ENCODE data around the gene RNF11.
"Not testable (repeated sequence)": the region's sequence is repeated elsewhere in the genome, so short reads cannot be mapped to it uniquely, and the experiment has no call there.

The RNF11 gene

GRCh38 chr1:51249445-51249844, 13.4 kb downstream of the RNF11 start:
- H4K20me1 ChIP-seq (ENCODE audit: low read depth, low read length): peaks cover 5% of the 10 kb centered on the region; the same call in 1 of the 2 replicates
- H3K79me2 ChIP-seq (ENCODE audit: insufficient read depth, low read length): no peaks in the 10 kb centered on the region
- no peak overlapping the region for H3K4me2 ChIP-seq (ENCODE audit: low read depth, low read length, poor library complexity, severe bottlenecking)
- no peaks in the 10 kb centered on the region for H3K27me3 ChIP-seq (ENCODE audit: low read length)
- H3K9me2 ChIP-seq (replicated peaks; ENCODE audit: insufficient read depth, low read length): no peaks in the 10 kb centered on the region
- H3K36me3 ChIP-seq (ENCODE audit: low read length): no peaks in the 10 kb centered on the region
- H3K9me3 ChIP-seq (ENCODE audit: insufficient read depth, low read length): no peaks in the 10 kb centered on the region
- H3K4me3 ChIP-seq (ENCODE audit: insufficient read depth, low read length, poor library complexity, severe bottlenecking): no peak overlapping the region
- H3K27ac ChIP-seq (ENCODE audit: low read depth, low read length): no peak overlapping the region
- H3K9ac ChIP-seq (ENCODE audit: low read length): no peak overlapping the region
- H2AFZ ChIP-seq (ENCODE audit: low read depth, low read length, severe bottlenecking): no peak overlapping the region
- no peaks in the 10 kb centered on the region for H3F3A ChIP-seq (ENCODE audit: insufficient read depth)
- TF ChIP-seq EZH2phosphoT487 (conservative IDR thresholded peaks at IDR 0.05; ENCODE audit: low read length): no peak
- TF ChIP-seq, protein P1, sequence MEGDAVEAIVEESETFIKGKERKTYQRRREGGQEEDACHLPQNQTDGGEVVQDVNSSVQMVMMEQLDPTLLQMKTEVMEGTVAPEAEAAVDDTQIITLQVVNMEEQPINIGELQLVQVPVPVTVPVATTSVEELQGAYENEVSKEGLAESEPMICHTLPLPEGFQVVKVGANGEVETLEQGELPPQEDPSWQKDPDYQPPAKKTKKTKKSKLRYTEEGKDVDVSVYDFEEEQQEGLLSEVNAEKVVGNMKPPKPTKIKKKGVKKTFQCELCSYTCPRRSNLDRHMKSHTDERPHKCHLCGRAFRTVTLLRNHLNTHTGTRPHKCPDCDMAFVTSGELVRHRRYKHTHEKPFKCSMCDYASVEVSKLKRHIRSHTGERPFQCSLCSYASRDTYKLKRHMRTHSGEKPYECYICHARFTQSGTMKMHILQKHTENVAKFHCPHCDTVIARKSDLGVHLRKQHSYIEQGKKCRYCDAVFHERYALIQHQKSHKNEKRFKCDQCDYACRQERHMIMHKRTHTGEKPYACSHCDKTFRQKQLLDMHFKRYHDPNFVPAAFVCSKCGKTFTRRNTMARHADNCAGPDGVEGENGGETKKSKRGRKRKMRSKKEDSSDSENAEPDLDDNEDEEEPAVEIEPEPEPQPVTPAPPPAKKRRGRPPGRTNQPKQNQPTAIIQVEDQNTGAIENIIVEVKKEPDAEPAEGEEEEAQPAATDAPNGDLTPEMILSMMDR (IDR thresholded peaks at IDR 0.05; ENCODE audit: insufficient read depth, low read length, poor library complexity, severe bottlenecking): no peak

DNA sequence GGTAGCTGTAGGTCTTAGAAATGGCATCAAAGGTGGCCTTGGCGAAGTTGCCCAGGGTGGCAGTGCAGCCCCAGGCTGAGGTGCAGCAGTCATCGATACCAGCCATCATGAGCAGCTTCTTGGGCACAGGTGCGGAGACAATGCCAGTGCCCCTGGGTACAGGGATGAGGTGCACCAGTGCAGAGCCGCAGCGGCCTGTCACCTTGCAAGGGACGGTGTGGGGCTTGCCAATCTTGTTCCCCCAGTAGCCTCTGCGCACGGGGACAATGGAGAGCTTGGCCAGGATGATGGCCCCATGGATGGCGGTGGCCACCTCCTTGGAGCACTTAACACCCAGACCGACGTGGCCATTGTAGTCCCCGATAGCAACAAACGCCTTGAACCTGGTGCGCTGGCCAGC, 14.7 kb downstream of the RNF11 start:
- H3K4me3 ChIP-seq (ENCODE audit: insufficient read depth, low read length, poor library complexity, severe bottlenecking); H3K79me2 ChIP-seq (ENCODE audit: insufficient read depth, low read length); H3K9me3 ChIP-seq (ENCODE audit: insufficient read depth, low read length); H3K36me3 ChIP-seq (ENCODE audit: low read length); H3K9ac ChIP-seq (ENCODE audit: low read length); H3F3A ChIP-seq (ENCODE audit: insufficient read depth); H3K4me2 ChIP-seq (ENCODE audit: low read depth, low read length, poor library complexity, severe bottlenecking); H2AFZ ChIP-seq (ENCODE audit: low read depth, low read length, severe bottlenecking); H3K27ac ChIP-seq (ENCODE audit: low read depth, low read length); H3K27me3 ChIP-seq (ENCODE audit: low read length); H4K20me1 ChIP-seq (ENCODE audit: low read depth, low read length); H3K9me2 ChIP-seq (replicated peaks; ENCODE audit: insufficient read depth, low read length): not testable (repeated sequence)

DNA sequence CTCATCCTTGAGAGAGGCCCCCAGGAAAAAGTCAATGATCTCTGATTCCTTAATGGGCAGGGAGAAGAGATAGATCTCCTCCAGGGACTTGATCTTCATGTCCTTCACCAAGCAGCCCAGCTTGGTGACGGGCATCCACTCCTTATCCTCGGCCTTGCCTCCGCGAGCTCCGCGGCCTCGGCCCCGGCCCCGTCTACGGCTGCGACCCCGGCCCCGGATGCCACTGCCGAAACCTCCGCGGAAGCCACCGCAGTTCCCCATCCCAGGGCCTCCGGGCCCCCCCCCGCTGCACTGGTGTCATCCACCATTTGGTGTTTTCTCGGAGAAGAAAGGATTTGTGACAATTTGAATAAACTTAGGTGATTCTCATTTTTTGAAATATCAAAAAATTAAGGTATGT, 15.1 kb downstream of the RNF11 start:
- H4K20me1 ChIP-seq (ENCODE audit: low read depth, low read length): not testable (repeated sequence)

DNA sequence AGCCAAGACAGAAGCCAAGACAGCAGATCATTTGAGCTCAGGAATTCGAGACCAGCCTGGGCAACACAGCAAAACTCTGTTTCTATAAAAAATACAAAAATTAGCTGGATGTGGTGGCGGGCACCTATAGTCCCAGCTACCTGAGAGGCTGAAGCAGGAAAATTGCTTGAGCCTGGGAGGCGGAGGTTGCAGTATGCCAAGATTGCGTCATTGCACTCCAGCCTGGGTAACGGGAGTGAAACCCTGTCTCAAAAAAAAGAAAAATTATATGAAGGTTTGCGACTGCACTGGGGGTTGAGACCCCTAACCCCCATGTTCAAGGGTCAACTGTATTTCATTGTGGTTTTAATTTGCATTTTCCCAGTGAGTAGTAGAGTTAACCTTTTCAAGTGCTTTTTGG, 16.3 kb downstream of the RNF11 start:
- Histone ChIP-seq H3K9ac (ENCODE audit: low read length) (no peak overlapping the region), H3K27ac (ENCODE audit: low read depth, low read length) (no peak overlapping the region), H3F3A (ENCODE audit: insufficient read depth) (no peaks in the 10 kb centered on the region), H3K9me2 (replicated peaks; ENCODE audit: insufficient read depth, low read length) (no peaks in the 10 kb centered on the region), H3K36me3 (ENCODE audit: low read length) (no peaks in the 10 kb centered on the region), H3K27me3 (ENCODE audit: low read length) (no peaks in the 10 kb centered on the region), H3K79me2 (ENCODE audit: insufficient read depth, low read length) (no peaks in the 10 kb centered on the region), H4K20me1 (ENCODE audit: low read depth, low read length) (0 out of 2 replicates have a peak, but pooled peaks cover 5% of the 10 kb centered on the region), H3K9me3 (ENCODE audit: insufficient read depth, low read length) (no peaks in the 10 kb centered on the region), H2AFZ (ENCODE audit: low read depth, low read length, severe bottlenecking) (no peak overlapping the region), H3K4me2 (ENCODE audit: low read depth, low read length, poor library complexity, severe bottlenecking) (no peak overlapping the region), H3K4me3 (ENCODE audit: insufficient read depth, low read length, poor library complexity, severe bottlenecking) (no peak overlapping the region)
- TF ChIP-seq EZH2phosphoT487 (conservative IDR thresholded peaks at IDR 0.05; ENCODE audit: low read length): no peak
- TF ChIP-seq, protein P1 (IDR thresholded peaks at IDR 0.05; ENCODE audit: insufficient read depth, low read length, poor library complexity, severe bottlenecking): no peak

More for the DNA sequence above, 15.1 kb downstream of the RNF11 start:
- H3K4me2 ChIP-seq (ENCODE audit: low read depth, low read length, poor library complexity, severe bottlenecking); H3K79me2 ChIP-seq (ENCODE audit: insufficient read depth, low read length); H3F3A ChIP-seq (ENCODE audit: insufficient read depth); H3K9me2 ChIP-seq (replicated peaks; ENCODE audit: insufficient read depth, low read length); H3K27ac ChIP-seq (ENCODE audit: low read depth, low read length); H3K27me3 ChIP-seq (ENCODE audit: low read length); H3K9me3 ChIP-seq (ENCODE audit: insufficient read depth, low read length); H2AFZ ChIP-seq (ENCODE audit: low read depth, low read length, severe bottlenecking); H3K9ac ChIP-seq (ENCODE audit: low read length); H3K4me3 ChIP-seq (ENCODE audit: insufficient read depth, low read length, poor library complexity, severe bottlenecking); H3K36me3 ChIP-seq (ENCODE audit: low read length): not testable (repeated sequence)
